Measurements from ENCODE around the gene ARL14. TPM values are rescaled to one million over a fixed set of nuclear protein-coding genes. Genes with fewer than 3 reads are reported as not detected.

ARL14 gene
- total RNA-seq, 1 experiment from 2014 or later, result 104 TPM

DNA sequence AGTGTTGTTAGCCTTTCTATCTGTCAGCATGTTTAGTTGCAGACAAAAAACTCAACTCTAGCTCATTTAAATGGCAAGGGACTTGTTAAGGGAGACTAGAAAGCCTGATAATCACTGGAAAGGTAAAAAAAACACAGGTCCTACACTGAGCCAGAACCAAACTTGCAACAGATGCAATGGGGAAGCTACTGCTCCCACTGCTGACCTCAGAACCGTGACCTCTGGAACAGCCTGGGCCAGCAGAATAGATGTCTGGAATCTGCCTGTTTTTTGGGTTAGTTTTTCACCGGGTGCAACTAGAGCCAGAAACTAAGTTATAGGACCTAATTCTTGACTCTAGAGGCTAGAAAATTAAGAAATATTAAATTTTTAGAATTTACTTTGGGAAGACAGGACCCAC, 32.5 kb upstream of the ARL14 start:
- H3K4me3 Mint-ChIP-seq (ENCODE audit: low read depth, unreplicated experiment), result no peak overlapping the region
- no peaks in the 10 kb centered on the region for H3K27me3 Mint-ChIP-seq (ENCODE audit: unreplicated experiment)
- no peaks in the 10 kb centered on the region for H3K9me3 Mint-ChIP-seq (ENCODE audit: low read depth, unreplicated experiment)
- CTCF ChIA-PET, result interaction anchor here (0.7 to 1.6 kb wide), 6 partner anchors 9 to 297 kb away, joined by 3 to 8 read pairs (median 4); partner anchors contain the start of gene ARL14
- TF ChIP-seq CTCF (IDR thresholded peaks at IDR 0.05; ENCODE audit: unreplicated experiment), result no peak
- no peak for DNase-seq
- H3K36me3 Mint-ChIP-seq (ENCODE audit: insufficient read depth, unreplicated experiment), result no peaks in the 10 kb centered on the region
- H3K27ac Mint-ChIP-seq (ENCODE audit: unreplicated experiment), result no peak overlapping the region
- no TSS peak for BruUV-seq (replicated peaks)
- H3K4me1 Mint-ChIP-seq (ENCODE audit: low read depth, unreplicated experiment), result peaks cover 46% of the 10 kb centered on the region
- intact Hi-C loops (cut with micrococcal nuclease; ENCODE audit: unreplicated experiment), result loop anchor here (2.0 kb wide), 2 partner anchors 32 to 298 kb away; partner anchors contain the start of gene ARL14

- no peak overlapping the region for H3K4me3 Mint-ChIP-seq (ENCODE audit: low read depth, unreplicated experiment)
- CTCF ChIA-PET, result interaction anchor here (0.9 to 1.1 kb wide), 3 partner anchors 26 to 37 kb away, joined by 3 read pairs; no protein-coding TSS in a partner anchor
- no peak for DNase-seq
- H3K9me3 Mint-ChIP-seq (ENCODE audit: low read depth, unreplicated experiment), result no peaks in the 10 kb centered on the region
- no peaks in the 10 kb centered on the region for H3K36me3 Mint-ChIP-seq (ENCODE audit: insufficient read depth, unreplicated experiment)
- intact Hi-C loops (cut with micrococcal nuclease; ENCODE audit: unreplicated experiment), result no loop called here
- BruUV-seq (replicated peaks), result no TSS peak
- no peak for TF ChIP-seq CTCF (IDR thresholded peaks at IDR 0.05; ENCODE audit: unreplicated experiment)
- H3K27ac Mint-ChIP-seq (ENCODE audit: unreplicated experiment), result peak overlapping the region; percentile 32
- H3K27me3 Mint-ChIP-seq (ENCODE audit: unreplicated experiment), result no peaks in the 10 kb centered on the region
- H3K4me1 Mint-ChIP-seq (ENCODE audit: low read depth, unreplicated experiment), result peaks cover 39% of the 10 kb centered on the region
These were observed 28.3 kb upstream of the ARL14 start for GRCh38 chr3:160648701-160649100.

DNA sequence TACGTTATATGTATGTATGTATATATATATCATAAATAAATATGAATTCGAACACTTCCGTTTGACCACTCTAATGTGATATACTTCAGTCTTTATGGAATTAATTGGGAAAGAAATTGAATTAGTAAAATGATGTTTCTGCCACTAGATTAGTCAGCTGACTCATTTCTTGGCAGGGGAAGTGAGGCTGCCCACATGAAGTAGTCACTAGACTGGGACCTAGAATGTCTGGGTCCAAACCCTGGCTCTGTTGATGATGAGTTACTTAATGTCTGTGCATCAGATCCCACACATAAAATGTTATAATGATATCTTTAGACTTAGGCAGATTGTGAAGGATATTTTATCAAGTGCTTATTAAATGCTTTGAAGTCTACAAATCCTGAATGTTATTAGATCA, 27.4 kb upstream of the ARL14 start:
- no peaks in the 10 kb centered on the region for H3K36me3 Mint-ChIP-seq (ENCODE audit: insufficient read depth, unreplicated experiment)
- no peak overlapping the region for H3K27ac Mint-ChIP-seq (ENCODE audit: unreplicated experiment)
- no TSS peak for BruUV-seq (replicated peaks)
- no peaks in the 10 kb centered on the region for H3K9me3 Mint-ChIP-seq (ENCODE audit: low read depth, unreplicated experiment)
- CTCF ChIA-PET, result no interaction called here
- no peak overlapping the region for H3K4me3 Mint-ChIP-seq (ENCODE audit: low read depth, unreplicated experiment)
- no peak for TF ChIP-seq CTCF (IDR thresholded peaks at IDR 0.05; ENCODE audit: unreplicated experiment)
- H3K4me1 Mint-ChIP-seq (ENCODE audit: low read depth, unreplicated experiment), result peaks cover 43% of the 10 kb centered on the region
- H3K27me3 Mint-ChIP-seq (ENCODE audit: unreplicated experiment), result no peaks in the 10 kb centered on the region
- DNase-seq, result no peak
- intact Hi-C loops (cut with micrococcal nuclease; ENCODE audit: unreplicated experiment), result no loop called here

GRCh38 chr3:160653512-160653911, 23.4 kb upstream of the ARL14 start:
- Mint-ChIP-seq H3K4me3 (ENCODE audit: low read depth, unreplicated experiment) (no peak overlapping the region), H3K27ac (ENCODE audit: unreplicated experiment) (no peak overlapping the region), H3K36me3 (ENCODE audit: insufficient read depth, unreplicated experiment) (no peaks in the 10 kb centered on the region), H3K4me1 (ENCODE audit: low read depth, unreplicated experiment) (peaks cover 25% of the 10 kb centered on the region), H3K27me3 (ENCODE audit: unreplicated experiment) (no peaks in the 10 kb centered on the region), H3K9me3 (ENCODE audit: low read depth, unreplicated experiment) (no peaks in the 10 kb centered on the region)
- no TSS peak for BruUV-seq (replicated peaks)
- no peak for TF ChIP-seq CTCF (IDR thresholded peaks at IDR 0.05; ENCODE audit: unreplicated experiment)
- DNase-seq, result no peak
- intact Hi-C loops (cut with micrococcal nuclease; ENCODE audit: unreplicated experiment), result loop anchor here (5.0 kb wide), 1 partner anchor 34 kb away; no protein-coding TSS in a partner anchor
- CTCF ChIA-PET, result interaction anchor here (0.5 to 1.4 kb wide), 5 partner anchors 9 to 288 kb away, joined by 3 to 15 read pairs (median 3); partner anchors contain the start of gene ARL14
